ENCODE results near the gene CNTN4. TPM values are rescaled to one million over a fixed set of nuclear protein-coding genes. Genes with fewer than 3 reads are reported as not detected.
"Not testable (repeated sequence)": the region's sequence is repeated elsewhere in the genome, so short reads cannot be mapped to it uniquely, and the experiment has no call there.

CNTN4 gene
- total RNA-seq, 1 donor from 2014 or later, result 1.6 TPM

- H3K4me3 ChIP-seq (ENCODE audit: low read depth, low read length), result no peak overlapping the region
- TF ChIP-seq CTCF (conservative IDR thresholded peaks at IDR 0.05; ENCODE audit: low read depth, low read length), result no peak
- DNase-seq (ENCODE audit: low read depth), result no peak
These were observed 693.8 kb downstream of the CNTN4 start for GRCh38 chr3:2792432-2792831.

GRCh38 chr3:2793987-2794386 lies 695.3 kb downstream of the CNTN4 start:
- no peak for DNase-seq (ENCODE audit: low read depth)
- TF ChIP-seq CTCF (conservative IDR thresholded peaks at IDR 0.05; ENCODE audit: low read depth, low read length), result no peak
- no peak overlapping the region for H3K4me3 ChIP-seq (ENCODE audit: low read depth, low read length)

DNA sequence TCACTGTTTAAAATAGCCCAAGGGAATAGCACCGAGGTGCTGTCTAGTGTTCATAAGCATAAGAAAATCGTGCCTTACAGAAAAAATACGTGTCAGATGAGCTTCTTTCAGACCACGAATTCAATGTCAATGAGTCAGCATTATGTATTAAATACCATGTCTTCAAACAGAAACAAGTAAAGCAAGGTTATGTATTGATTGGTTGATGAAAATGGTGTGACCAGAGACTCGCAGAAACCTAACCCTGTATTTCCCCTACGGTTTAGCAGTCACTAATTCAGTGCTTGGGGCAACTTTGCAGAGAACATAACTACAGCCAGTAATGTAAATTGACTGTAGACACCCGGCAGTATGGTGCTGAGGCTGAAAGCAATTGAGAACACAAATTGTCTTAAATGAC lies 703.8 kb downstream of the CNTN4 start:
- TF ChIP-seq CTCF (conservative IDR thresholded peaks at IDR 0.05; ENCODE audit: low read depth, low read length), result no peak
- no peak for DNase-seq (ENCODE audit: low read depth)
- H3K4me3 ChIP-seq (ENCODE audit: low read depth, low read length), result no peak overlapping the region

DNA sequence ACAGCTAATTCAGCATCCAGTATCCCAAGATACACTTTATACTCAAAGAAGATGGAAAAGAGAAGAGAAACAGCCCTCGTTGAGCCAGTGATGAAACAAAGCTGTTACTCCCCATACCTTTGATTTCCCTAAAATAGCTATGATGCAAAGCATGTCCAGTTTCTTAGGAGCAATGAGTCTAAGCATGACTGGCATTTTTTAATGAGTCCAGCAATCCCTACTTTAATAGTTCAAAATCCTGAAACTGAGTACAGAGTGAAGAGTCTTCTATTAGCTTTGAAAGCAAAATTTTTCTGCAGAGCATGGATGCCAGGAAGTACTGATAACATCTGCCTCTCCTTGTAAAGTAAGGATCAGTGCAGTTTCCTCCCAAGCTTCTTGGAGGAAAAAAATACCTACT lies 708.8 kb downstream of the CNTN4 start:
- H3K4me3 ChIP-seq (ENCODE audit: low read depth, low read length), result no peak overlapping the region
- no peak for DNase-seq (ENCODE audit: low read depth)
- no peak for TF ChIP-seq CTCF (conservative IDR thresholded peaks at IDR 0.05; ENCODE audit: low read depth, low read length)

DNA sequence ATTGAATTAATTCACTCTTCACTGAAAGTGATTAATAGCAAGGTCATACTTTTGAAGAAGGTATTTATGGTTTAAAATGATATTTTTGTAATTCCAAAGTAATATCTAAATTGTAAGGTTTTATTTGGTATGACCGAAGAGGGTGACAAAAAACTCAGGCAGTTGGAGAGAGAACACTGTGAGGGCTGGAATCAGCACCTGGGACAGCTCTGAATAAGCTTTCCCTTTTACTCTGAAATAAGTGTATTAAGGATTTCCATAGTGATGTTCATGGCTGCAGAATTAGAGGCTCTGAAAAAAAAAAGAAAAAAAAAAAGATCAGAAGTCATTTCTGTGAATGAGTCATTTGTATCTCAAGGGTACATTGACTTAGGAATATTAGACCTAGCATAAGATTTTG lies 712.1 kb downstream of the CNTN4 start:
- no peak overlapping the region for H3K4me3 ChIP-seq (ENCODE audit: low read depth, low read length)
- TF ChIP-seq CTCF (conservative IDR thresholded peaks at IDR 0.05; ENCODE audit: low read depth, low read length), result no peak
- no peak for DNase-seq (ENCODE audit: low read depth)

DNA sequence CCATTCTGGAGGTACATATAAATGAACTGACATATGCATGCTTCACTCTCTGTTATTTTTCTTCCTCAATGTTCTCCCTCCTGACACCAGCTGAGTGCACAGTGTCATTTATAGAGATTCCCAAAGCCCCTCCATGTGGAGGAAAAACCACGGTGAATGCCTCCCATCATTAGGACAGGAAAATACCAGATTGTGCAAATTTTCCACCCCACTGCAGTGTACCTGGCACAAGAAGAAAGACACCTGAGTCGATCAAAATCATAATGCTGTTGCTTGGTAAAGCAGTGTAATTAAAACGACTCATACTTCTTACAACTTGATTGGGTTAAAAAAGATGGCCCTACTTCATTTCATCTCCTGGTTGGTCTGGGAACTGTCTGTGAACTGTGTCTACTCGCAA lies 720.9 kb downstream of the CNTN4 start:
- no peak for DNase-seq (ENCODE audit: low read depth)
- TF ChIP-seq CTCF (conservative IDR thresholded peaks at IDR 0.05; ENCODE audit: low read depth, low read length), result no peak
- no peak overlapping the region for H3K4me3 ChIP-seq (ENCODE audit: low read depth, low read length)

DNA sequence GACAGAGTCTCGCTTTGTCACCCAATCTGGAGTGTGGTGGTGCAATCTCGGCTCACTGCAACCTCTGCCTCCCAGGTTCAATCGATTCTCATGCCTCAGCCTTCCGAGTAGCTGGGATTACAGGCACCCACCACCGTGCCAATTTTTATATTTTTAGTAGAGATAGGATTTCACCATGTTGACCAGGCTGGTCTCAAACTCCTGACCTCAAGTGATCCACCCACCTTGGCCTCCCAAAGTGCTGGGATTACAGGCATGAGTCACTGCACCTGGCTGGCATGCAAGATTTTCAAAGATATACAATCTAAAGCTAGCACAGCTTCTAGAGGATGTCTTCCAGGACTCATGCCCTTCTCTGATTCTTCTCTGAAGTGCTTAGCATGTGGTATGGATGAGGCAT lies 722.3 kb downstream of the CNTN4 start:
- DNase-seq (ENCODE audit: low read depth); H3K4me3 ChIP-seq (ENCODE audit: low read depth, low read length): not testable (repeated sequence)

DNA sequence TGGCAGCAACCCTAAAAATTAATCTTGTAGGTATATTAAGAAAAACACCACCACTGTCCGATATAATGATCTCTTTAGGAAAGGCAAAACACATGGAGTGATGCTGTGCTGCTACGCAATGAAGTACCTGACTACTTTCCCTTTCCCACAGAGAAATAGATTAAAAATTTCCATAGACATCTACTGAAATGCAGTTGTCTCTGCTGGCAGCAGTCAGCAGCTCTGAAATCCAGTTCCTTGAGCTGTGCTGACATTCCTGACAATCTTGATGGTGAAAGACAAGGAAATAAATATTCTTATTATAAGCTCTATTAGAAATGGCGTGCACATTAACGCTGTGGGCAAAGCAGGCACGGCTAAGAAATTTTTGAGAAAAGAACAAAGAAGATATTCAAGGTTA lies 723.9 kb downstream of the CNTN4 start:
- no peak for DNase-seq (ENCODE audit: low read depth)
- no peak for TF ChIP-seq CTCF (conservative IDR thresholded peaks at IDR 0.05; ENCODE audit: low read depth, low read length)
- H3K4me3 ChIP-seq (ENCODE audit: low read depth, low read length), result no peak overlapping the region

All from epithelial cell of proximal tubule (primary cell).